ENCODE results near the gene CPEB4.

GRCh38 chr5:173855162-173855994 is 32.8 kb upstream of the CPEB4 start:
- TF ChIP-seq POLR2AphosphoS5 (IDR thresholded peaks at IDR 0.05) (peak in 2 of 3 donors; percentile 74 to 81), CTCF (IDR thresholded peaks at IDR 0.05) (no peak), POLR2A (IDR thresholded peaks at IDR 0.05) (no peak)
